Subcutaneous adipose tissue (tissue), 4 donors: ENCODE results near the gene NXNL1. TPM values are rescaled to one million over a fixed set of nuclear protein-coding genes. Genes with fewer than 3 reads are reported as not detected.

Experiments
- total RNA-seq, 4 donors: library from RNA; depleted of rRNA; stranded (reverse); fragments of >200 nt; gene quantifications; one replicate each; pipeline ENCODE4 v1.1.0, GENCODE V29; 2016
- TF ChIP-seq, protein P1 (sequence below): fragments of 450-650 bp; IDR thresholded peaks from one replicate; pipeline ENCODE4 v1.5.1; 2016; ENCODE audit warnings: low read depth, mild to moderate bottlenecking, control low read depth, antibody characterized with exemption, moderate library complexity

NXNL1 gene
- total RNA-seq, 4 donors from 2014 or later = 1.3 to 2.1 TPM; not detected in 2

DNA sequence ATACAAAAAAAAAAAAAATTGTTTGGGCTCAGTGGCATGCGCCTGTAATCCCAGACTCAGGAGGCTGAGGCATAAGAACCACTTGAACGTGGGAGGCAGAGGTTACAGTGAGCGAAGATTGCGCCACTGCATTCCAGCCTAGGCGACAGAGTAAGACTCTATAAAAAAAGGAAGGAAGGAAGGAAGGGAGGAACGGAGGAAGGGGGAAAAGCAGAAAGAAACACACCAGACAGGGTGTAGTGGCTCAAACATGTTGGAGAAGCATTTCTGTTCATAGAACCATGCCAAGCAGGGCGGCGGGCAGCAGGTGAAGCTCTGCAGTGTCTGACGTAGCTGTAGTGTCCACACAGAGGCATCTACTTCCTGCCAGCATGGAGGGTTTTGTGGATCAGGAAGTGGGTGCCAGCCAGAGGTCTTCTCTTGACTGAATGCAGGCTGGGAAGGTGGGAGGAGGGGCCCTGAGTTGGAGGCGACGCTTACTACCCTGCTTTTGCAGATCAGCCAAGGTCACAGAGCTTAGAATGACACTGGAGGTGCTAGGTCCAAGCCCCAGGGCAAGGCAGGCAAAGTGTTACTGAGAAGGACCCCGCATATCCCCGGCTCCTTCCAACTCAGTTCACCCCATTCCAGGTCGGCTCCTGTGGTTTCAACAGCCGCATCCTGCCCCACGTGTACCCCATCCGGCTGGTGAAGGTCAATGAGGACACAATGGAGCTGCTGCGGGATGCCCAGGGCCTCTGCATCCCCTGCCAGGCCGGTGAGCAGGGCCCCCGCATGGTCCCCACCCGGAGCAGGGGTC lies 39.1 kb upstream of the NXNL1 start:
- TF ChIP-seq, protein P1, sequence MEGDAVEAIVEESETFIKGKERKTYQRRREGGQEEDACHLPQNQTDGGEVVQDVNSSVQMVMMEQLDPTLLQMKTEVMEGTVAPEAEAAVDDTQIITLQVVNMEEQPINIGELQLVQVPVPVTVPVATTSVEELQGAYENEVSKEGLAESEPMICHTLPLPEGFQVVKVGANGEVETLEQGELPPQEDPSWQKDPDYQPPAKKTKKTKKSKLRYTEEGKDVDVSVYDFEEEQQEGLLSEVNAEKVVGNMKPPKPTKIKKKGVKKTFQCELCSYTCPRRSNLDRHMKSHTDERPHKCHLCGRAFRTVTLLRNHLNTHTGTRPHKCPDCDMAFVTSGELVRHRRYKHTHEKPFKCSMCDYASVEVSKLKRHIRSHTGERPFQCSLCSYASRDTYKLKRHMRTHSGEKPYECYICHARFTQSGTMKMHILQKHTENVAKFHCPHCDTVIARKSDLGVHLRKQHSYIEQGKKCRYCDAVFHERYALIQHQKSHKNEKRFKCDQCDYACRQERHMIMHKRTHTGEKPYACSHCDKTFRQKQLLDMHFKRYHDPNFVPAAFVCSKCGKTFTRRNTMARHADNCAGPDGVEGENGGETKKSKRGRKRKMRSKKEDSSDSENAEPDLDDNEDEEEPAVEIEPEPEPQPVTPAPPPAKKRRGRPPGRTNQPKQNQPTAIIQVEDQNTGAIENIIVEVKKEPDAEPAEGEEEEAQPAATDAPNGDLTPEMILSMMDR = no peak

DNA sequence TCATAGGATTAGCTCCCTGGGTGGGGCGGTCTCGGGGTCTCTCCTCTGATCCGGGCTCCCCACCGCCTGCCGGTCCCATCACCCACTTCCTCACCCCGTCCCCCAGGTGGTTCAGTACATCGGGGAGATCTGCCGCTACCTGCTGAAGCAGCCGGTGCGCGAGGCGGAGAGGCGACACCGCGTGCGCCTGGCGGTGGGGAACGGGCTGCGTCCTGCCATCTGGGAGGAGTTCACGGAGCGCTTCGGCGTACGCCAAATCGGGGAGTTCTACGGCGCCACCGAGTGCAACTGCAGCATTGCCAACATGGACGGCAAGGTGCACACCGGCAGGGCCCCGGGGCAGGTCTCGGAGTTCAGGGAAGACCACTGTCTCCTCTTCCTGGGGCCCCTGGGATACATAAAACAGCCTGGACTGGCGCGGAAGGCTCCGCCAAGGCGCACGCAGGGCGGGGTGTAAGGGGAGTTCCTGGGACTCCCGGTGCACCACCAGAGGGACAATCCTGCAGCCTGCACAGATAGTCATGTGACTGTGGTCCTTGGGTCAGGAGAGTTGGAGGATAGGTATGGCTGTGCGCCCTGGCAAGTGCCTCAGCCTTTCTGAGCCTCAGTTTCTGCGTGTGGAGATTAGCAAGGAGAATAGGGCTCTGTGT lies 36.5 kb upstream of the NXNL1 start:
- TF ChIP-seq, protein P1 = no peak

DNA sequence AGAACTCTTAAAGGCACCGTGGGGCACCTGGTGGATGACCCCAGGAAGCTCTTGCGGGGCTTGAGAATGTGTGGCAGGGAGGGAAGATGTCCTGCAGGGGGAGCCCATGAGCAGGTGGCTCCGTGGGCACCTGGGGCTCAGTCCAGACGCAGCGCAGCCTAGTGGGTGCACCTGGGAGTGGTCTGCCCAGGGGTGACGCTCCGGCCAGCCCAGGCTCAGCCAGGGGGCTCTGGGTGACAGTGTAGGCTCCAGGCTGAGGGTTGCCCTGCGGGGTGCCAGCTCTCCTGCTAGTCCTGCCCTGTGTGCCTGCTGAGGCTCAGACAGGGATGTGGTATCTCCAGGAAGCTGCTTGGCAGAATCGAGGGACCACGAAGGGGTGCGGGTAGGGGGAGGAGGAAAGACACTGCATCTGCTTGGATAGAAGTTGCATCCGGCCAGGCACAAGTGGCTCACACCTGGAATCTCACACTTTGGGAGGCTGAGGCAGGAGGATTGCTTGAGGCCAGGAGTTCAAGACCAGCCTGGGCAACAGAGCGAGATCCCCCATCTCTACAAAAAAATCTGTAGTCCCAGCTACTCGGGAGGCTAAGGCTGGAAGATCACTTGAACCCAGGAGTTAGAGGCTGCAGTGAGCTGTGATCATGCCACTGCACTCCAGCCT lies 35.7 kb upstream of the NXNL1 start:
- TF ChIP-seq, protein P1 = no peak

DNA sequence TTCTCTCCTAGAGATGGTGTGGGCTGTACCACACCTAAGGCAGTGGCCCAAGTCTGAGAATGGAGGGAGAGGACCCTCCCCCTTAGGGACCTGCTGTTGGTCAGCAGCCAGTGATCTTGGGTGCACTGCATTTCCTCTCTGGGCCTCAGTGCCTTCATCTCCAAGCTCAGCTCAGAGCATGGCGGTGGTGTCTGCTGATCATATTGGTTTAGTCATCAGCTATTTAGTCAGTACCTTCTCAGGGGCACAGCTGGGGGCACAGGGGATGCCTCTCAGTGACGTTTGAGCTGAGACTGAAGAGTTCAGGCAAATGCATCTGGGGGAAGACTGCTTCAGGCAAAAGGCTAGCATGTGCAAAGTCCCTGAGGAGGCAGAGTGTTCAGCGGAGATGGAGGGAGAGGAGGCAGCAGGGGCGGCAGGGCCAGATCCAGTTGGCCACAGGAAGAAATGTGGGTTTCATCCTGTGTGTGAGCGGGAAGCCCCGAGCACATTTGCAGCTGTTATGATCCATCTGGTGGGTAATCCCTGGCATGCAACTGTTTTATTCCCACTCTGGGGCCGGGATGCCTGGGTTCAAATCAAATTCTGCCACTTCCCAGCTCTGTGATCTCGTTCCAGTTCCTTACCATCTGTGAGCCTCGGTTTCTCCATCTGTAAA lies 35.0 kb upstream of the NXNL1 start:
- TF ChIP-seq, protein P1 = no peak

DNA sequence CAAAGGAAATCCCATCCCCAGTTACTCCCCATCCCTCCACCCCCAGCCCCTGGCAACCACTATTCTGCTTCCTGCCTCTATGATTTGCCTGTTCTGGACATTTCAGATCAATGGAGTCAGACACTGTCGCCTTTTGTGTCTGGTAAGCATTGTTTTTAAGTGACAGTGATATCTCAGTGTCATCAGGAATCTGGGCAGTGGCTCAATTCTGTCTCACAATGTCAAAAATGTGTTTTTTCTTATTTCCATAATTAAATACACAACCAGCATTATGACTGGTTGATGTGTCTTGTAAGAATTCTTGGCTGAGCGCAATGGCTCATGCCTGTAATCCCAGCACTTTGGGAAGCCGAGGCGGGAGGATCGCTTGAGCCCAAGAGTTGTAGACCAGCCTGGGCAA lies 30.6 kb upstream of the NXNL1 start:
- TF ChIP-seq, protein P1 = no peak

DNA sequence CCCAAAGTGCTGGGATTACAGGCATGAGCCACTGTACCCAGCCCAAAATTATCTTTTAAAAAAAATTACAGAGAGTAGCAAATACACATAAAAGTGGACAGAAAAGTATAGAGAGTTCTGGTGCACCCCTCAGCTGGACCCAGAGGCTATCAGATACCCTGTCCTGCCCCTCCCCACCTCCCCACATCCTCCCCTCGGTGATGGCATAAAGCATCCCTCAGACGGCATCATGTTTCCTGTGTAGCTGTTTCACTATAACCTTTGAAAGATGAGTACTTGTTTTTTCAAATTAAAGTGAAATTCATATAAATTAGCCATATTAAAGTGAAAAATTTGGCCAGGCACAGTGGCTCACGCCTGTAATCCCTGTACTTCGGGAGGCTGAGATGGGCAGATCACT lies 29.7 kb upstream of the NXNL1 start:
- TF ChIP-seq, protein P1 = no peak
